Measurements from ENCODE around the gene CCR3.

The CCR3 gene

GRCh38 chr3:46272028-46272451 lies 29.8 kb downstream of the CCR3 start:
- DNase-seq (no peak), ATAC-seq (no peak)

GRCh38 chr3:46276497-46277099 lies 34.3 kb downstream of the CCR3 start:
- ATAC-seq (peak; percentile 82), DNase-seq (peak; percentile 81)

GRCh38 chr3:46277476-46277875 lies 35.2 kb downstream of the CCR3 start:
- no peak for DNase-seq

GRCh38 chr3:46278816-46279672 lies 36.8 kb downstream of the CCR3 start:
- no peak for ATAC-seq
- no peak for DNase-seq

More at GRCh38 chr3:46277476-46277875, 35.2 kb downstream of the CCR3 start:
- ATAC-seq = no peak

- DNase-seq (peak; percentile 55), ATAC-seq (peak; percentile 65)
These were observed 38.0 kb downstream of the CCR3 start for GRCh38 chr3:46280105-46280797.

- ATAC-seq (no peak), DNase-seq (no peak)
These were observed 39.3 kb downstream of the CCR3 start for GRCh38 chr3:46281551-46281950.

- DNase-seq (no peak), ATAC-seq (no peak)
These were observed 39.8 kb downstream of the CCR3 start for GRCh38 chr3:46282041-46282440.

GRCh38 chr3:46282696-46283095 lies 40.4 kb downstream of the CCR3 start:
- no peak for DNase-seq
- ATAC-seq = no peak

GRCh38 chr3:46283881-46284450 lies 41.7 kb downstream of the CCR3 start:
- ATAC-seq (no peak), DNase-seq (no peak)

GRCh38 chr3:46284981-46285683 lies 42.9 kb downstream of the CCR3 start:
- DNase-seq = no peak
- ATAC-seq = peak; percentile 68

- DNase-seq (no peak), ATAC-seq (no peak)
These were observed 43.8 kb downstream of the CCR3 start for GRCh38 chr3:46285931-46286619.

GRCh38 chr3:46286947-46287565 lies 44.8 kb downstream of the CCR3 start:
- ATAC-seq (no peak), DNase-seq (no peak)

- DNase-seq (no peak), ATAC-seq (no peak)
These were observed 47.3 kb downstream of the CCR3 start for GRCh38 chr3:46289551-46289950.

- ATAC-seq (no peak), DNase-seq (no peak)
These were observed 47.7 kb downstream of the CCR3 start for GRCh38 chr3:46289966-46290365.

GRCh38 chr3:46291046-46291445 lies 48.8 kb downstream of the CCR3 start:
- DNase-seq (no peak), ATAC-seq (no peak)

- ATAC-seq (no peak), DNase-seq (no peak)
These were observed 50.9 kb downstream of the CCR3 start for GRCh38 chr3:46293035-46293724.

- DNase-seq (peak; percentile 81), ATAC-seq (peak; percentile 97)
These were observed 52.0 kb downstream of the CCR3 start for GRCh38 chr3:46293991-46294833.

- DNase-seq (no peak), ATAC-seq (no peak)
These were observed 54.6 kb downstream of the CCR3 start for GRCh38 chr3:46296826-46297225.

GRCh38 chr3:46297658-46298423 lies 55.6 kb downstream of the CCR3 start:
- no peak for ATAC-seq

More at GRCh38 chr3:46297658-46298423, 55.6 kb downstream of the CCR3 start:
- DNase-seq = no peak

All from stimulated activated naive CD8-positive, alpha-beta T cell treated with anti-CD3 and anti-CD28 coated beads, Interleukin-15, Interleukin-2, amounts not matched to agents 100 U/mL and 50 U/mL, for 24 hours (primary cell).